ENCODE measurements around the gene DCP1B. TPM values are rescaled to one million over a fixed set of nuclear protein-coding genes. Genes with fewer than 3 reads are reported as not detected.

DCP1B gene
- total and polyA plus RNA-seq, 7 donors = 1.7 to 13.8 (median 9.9) TPM

- 11 to 17% (median 13%) methylated on average over 30 to 47 of the region's 47 CpGs for WGBS, 3 donors
- Histone ChIP-seq H3K27ac (no peak overlapping the region), H3K36me3 (ENCODE audit: insufficient read depth in 1 of 2, low read depth in 1 of 2) (no peaks in the 10 kb centered on the region), H3K9me3 (no peaks in the 10 kb centered on the region), H3K27me3 (ENCODE audit: insufficient read depth in 3 of 3, low read length in 2 of 3) (peaks cover 0 to 18% (median 0%) of the 10 kb centered on the region in 3 donors), H3K4me1 (peaks cover 13% of the 10 kb centered on the region), H3K4me3 (peak overlapping the region; percentile 60)
- intact Hi-C loops (cut with DNase I) = loop anchor here in 1 of 2 donors (5.0 kb wide), 1 partner anchor 238 kb away; no protein-coding TSS in a partner anchor
- TF ChIP-seq CTCF (IDR thresholded peaks at IDR 0.05) = peak; percentile 95
- peak; percentile 90 to 92 for DNase-seq
- peak; percentile 93 to 100 (median 98) for ATAC-seq
These were observed 30.6 kb upstream of the DCP1B start for GRCh38 chr12:2034633-2035430.

GRCh38 chr12:2032506-2032905 lies 28.2 kb upstream of the DCP1B start:
- ATAC-seq (no peak), DNase-seq (no peak)
- Histone ChIP-seq H3K4me1 (peaks cover 13% of the 10 kb centered on the region), H3K27ac (no peak overlapping the region), H3K36me3 (ENCODE audit: insufficient read depth in 1 of 2, low read depth in 1 of 2) (no peaks in the 10 kb centered on the region), H3K9me3 (no peaks in the 10 kb centered on the region), H3K4me3 (no peak overlapping the region), H3K27me3 (ENCODE audit: insufficient read depth in 3 of 3, low read length in 2 of 3) (peaks cover 0 to 29% (median 0%) of the 10 kb centered on the region in 3 donors)
- TF ChIP-seq CTCF (IDR thresholded peaks at IDR 0.05) = no peak
- intact Hi-C loops (cut with DNase I) = no loop called here
- WGBS, 3 donors = 74 to 79% (median 77%) methylated on average over 8 of the region's 8 CpGs

- WGBS, 3 donors = 89 to 92% (median 90%) methylated on average over 3 of the region's 3 CpGs
- TF ChIP-seq CTCF (IDR thresholded peaks at IDR 0.05) = no peak
- Histone ChIP-seq H3K4me3 (no peak overlapping the region), H3K27me3 (ENCODE audit: insufficient read depth in 3 of 3, low read length in 2 of 3) (peaks cover 0 to 34% (median 0%) of the 10 kb centered on the region in 3 donors), H3K36me3 (ENCODE audit: insufficient read depth in 1 of 2, low read depth in 1 of 2) (no peaks in the 10 kb centered on the region), H3K4me1 (peaks cover 5% of the 10 kb centered on the region), H3K27ac (no peak overlapping the region), H3K9me3 (no peaks in the 10 kb centered on the region)
- ATAC-seq (no peak), DNase-seq (no peak)
- intact Hi-C loops (cut with DNase I) = no loop called here
These were observed 25.6 kb upstream of the DCP1B start for GRCh38 chr12:2029851-2030250.

- intact Hi-C loops (cut with DNase I) = no loop called here
- H3K9me3 ChIP-seq = no peaks in the 10 kb centered on the region
- H3K27me3 ChIP-seq (ENCODE audit: insufficient read depth in 3 of 3, low read length in 2 of 3) = peaks cover 0 to 46% (median 3%) of the 10 kb centered on the region in 3 donors
- WGBS, 3 donors = 68 to 76% (median 73%) methylated on average over 4 of the region's 4 CpGs
- DNase-seq = no peak
- no peaks in the 10 kb centered on the region for H3K4me1 ChIP-seq
- H3K27ac ChIP-seq = no peak overlapping the region
- no peaks in the 10 kb centered on the region for H3K36me3 ChIP-seq (ENCODE audit: insufficient read depth in 1 of 2, low read depth in 1 of 2)
- no peak for TF ChIP-seq CTCF (IDR thresholded peaks at IDR 0.05)
- H3K4me3 ChIP-seq = no peak overlapping the region
- no peak for ATAC-seq
These were observed 23.1 kb upstream of the DCP1B start for GRCh38 chr12:2027351-2027750.
